ENCODE measurements around the gene RHOB. TPM values are rescaled to one million over a fixed set of nuclear protein-coding genes. Genes with fewer than 3 reads are reported as not detected.

Gene RHOB
- polyA plus RNA-seq, 1 experiment, result 45.5 TPM

GRCh38 chr2:20450201-20450999, 3.5 kb downstream of the RHOB start:
- H3K9me3 ChIP-seq (ENCODE audit: control insufficient read depth, insufficient read depth, low read length), result peaks cover 4% of the 10 kb centered on the region; the same call in 1 of the 2 replicates
- POLR2A ChIA-PET, result interaction anchor here (0.6 to 5.1 kb wide), 8 partner anchors 28 to 184 kb away, joined by 3 to 48 read pairs (median 4); no protein-coding TSS in a partner anchor
- DNase-seq (ENCODE audit: low read depth, low spot score), result peak; percentile 45
- no peaks in the 10 kb centered on the region for H3K27me3 ChIP-seq (ENCODE audit: control insufficient read depth, insufficient read depth, low read length)
- H3K4me3 ChIP-seq (ENCODE audit: low read depth, low read length), result peak overlapping the region; percentile 10; the same call in 1 of the 2 replicates
- TF ChIP-seq CTCF (IDR thresholded peaks at IDR 0.05; ENCODE audit: low read depth, low read length), result no peak
- peak overlapping the region; percentile 70 for H3K27ac ChIP-seq (ENCODE audit: low read depth, low read length)
- CTCF ChIA-PET, result interaction anchor here (0.5 to 4.3 kb wide), 14 partner anchors 13 to 200 kb away, joined by 3 to 22 read pairs (median 4); partner anchors contain the start of gene HS1BP3

- peaks cover 4% of the 10 kb centered on the region; the same call in 1 of the 2 replicates for H3K9me3 ChIP-seq (ENCODE audit: control insufficient read depth, insufficient read depth, low read length)
- H3K27ac ChIP-seq (ENCODE audit: low read depth, low read length), result peak overlapping the region; percentile 70
- no peak overlapping the region for H3K4me3 ChIP-seq (ENCODE audit: low read depth, low read length)
- TF ChIP-seq CTCF (IDR thresholded peaks at IDR 0.05; ENCODE audit: low read depth, low read length), result no peak
- ChIA-PET POLR2A (interaction anchor here (0.7 to 1.8 kb wide), 4 partner anchors 30 to 184 kb away, joined by 3 to 11 read pairs (median 4); no protein-coding TSS in a partner anchor), CTCF (interaction anchor here (1.2 to 3.7 kb wide), 5 partner anchors 40 to 200 kb away, joined by 3 to 22 read pairs (median 9); partner anchors contain the start of gene HS1BP3)
- no peaks in the 10 kb centered on the region for H3K27me3 ChIP-seq (ENCODE audit: control insufficient read depth, insufficient read depth, low read length)
- DNase-seq (ENCODE audit: low read depth, low spot score), result no peak
Observed at GRCh38 chr2:20451000-20451290, 4.1 kb downstream of the RHOB start.

- ChIA-PET CTCF (interaction anchor here (0.6 to 3.7 kb wide), 8 partner anchors 40 to 200 kb away, joined by 3 to 22 read pairs (median 6); partner anchors contain the start of gene HS1BP3), POLR2A (interaction anchor here (0.8 to 0.9 kb wide), 2 partner anchors 40 to 148 kb away, joined by 3 to 4 read pairs; no protein-coding TSS in a partner anchor)
- Histone ChIP-seq H3K27ac (ENCODE audit: low read depth, low read length) (peak overlapping the region; percentile 1), H3K4me3 (ENCODE audit: low read depth, low read length) (no peak overlapping the region), H3K9me3 (ENCODE audit: control insufficient read depth, insufficient read depth, low read length) (peaks cover 4% of the 10 kb centered on the region; the same call in 1 of the 2 replicates), H3K27me3 (ENCODE audit: control insufficient read depth, insufficient read depth, low read length) (no peaks in the 10 kb centered on the region)
- TF ChIP-seq CTCF (IDR thresholded peaks at IDR 0.05; ENCODE audit: low read depth, low read length), result no peak
- no peak for DNase-seq (ENCODE audit: low read depth, low spot score)
Observed at GRCh38 chr2:20451341-20451740, 4.5 kb downstream of the RHOB start.

- DNase-seq (ENCODE audit: low read depth, low spot score), result no peak
- H3K27me3 ChIP-seq (ENCODE audit: control insufficient read depth, insufficient read depth, low read length), result no peaks in the 10 kb centered on the region
- H3K4me3 ChIP-seq (ENCODE audit: low read depth, low read length), result no peak overlapping the region
- POLR2A ChIA-PET, result interaction anchor here (0.6 to 1.3 kb wide), 3 partner anchors 148 to 166 kb away, joined by 3 read pairs; no protein-coding TSS in a partner anchor
- CTCF ChIA-PET, result interaction anchor here (0.6 to 3.7 kb wide), 13 partner anchors 8 to 201 kb away, joined by 3 to 22 read pairs (median 3); partner anchors contain the start of gene HS1BP3
- H3K27ac ChIP-seq (ENCODE audit: low read depth, low read length), result no peak overlapping the region
- TF ChIP-seq CTCF (IDR thresholded peaks at IDR 0.05; ENCODE audit: low read depth, low read length), result no peak
- peaks cover 4% of the 10 kb centered on the region; the same call in 1 of the 2 replicates for H3K9me3 ChIP-seq (ENCODE audit: control insufficient read depth, insufficient read depth, low read length)
Observed at GRCh38 chr2:20451761-20452499, 5.1 kb downstream of the RHOB start.
